ENCODE measurements around the gene MATCAP1. TPM values are rescaled to one million over a fixed set of nuclear protein-coding genes. Genes with fewer than 3 reads are reported as not detected.

The MATCAP1 gene
- total and polyA plus RNA-seq, 2 of the 4 experiments (the other 2 are of a cell fraction) = 8.2 to 43.9 TPM

GRCh38 chr16:67202956-67203493 is 19.3 kb upstream of the MATCAP1 start:
- Histone ChIP-seq H3K56ac (ENCODE audit: extremely low read depth, insufficient read depth, low read length) (no peak overlapping the region), H4K8ac (ENCODE audit: low read depth in 2 of 2, low read length in 2 of 2) (no peak overlapping the region), H3K9me3 (ENCODE audit: control insufficient read depth, insufficient read depth, low read length) (no peaks in the 10 kb centered on the region), H3K27me3 (ENCODE audit: control insufficient read depth, insufficient read depth, low read length) (no peaks in the 10 kb centered on the region), H3K79me1 (ENCODE audit: low read depth in 1 of 2, low read length in 2 of 2) (peaks cover 0 to 6% of the 10 kb centered on the region in 2 experiments; a peak in 1 of 4 replicates), H3K9me1 (ENCODE audit: insufficient read depth, low read length) (peaks cover 10% of the 10 kb centered on the region), H3K14ac (replicated peaks; ENCODE audit: low read depth, low read length) (no peak overlapping the region), H2AFZ (replicated peaks; ENCODE audit: low read length, poor library complexity) (no peak overlapping the region), H3K36me3 (ENCODE audit: control insufficient read depth, insufficient read depth, low read length) (peaks cover 33% of the 10 kb centered on the region), H4K20me1 (ENCODE audit: insufficient read depth, low read length) (0 out of 2 replicates have a peak, but pooled peaks cover 6% of the 10 kb centered on the region), H3K4me1 (ENCODE audit: control insufficient read depth, insufficient read depth, low read length) (peaks cover 5% of the 10 kb centered on the region), H4K91ac (ENCODE audit: insufficient read depth, low read depth, low read length) (no peak overlapping the region), H3K4ac (ENCODE audit: low read depth, low read length) (no peak overlapping the region), H2AK9ac (replicated peaks; ENCODE audit: low read depth, low read length, poor library complexity) (no peak overlapping the region), H2AK5ac (ENCODE audit: low read depth, low read length) (no peak overlapping the region), H2BK120ac (ENCODE audit: low read depth, low read length) (no peak overlapping the region), H3K4me3 (ENCODE audit: insufficient read depth, low read depth, low read length) (no peak overlapping the region), H4K5ac (ENCODE audit: low read depth, low read length) (no peak overlapping the region), H2BK20ac (ENCODE audit: low read depth, low read length) (no peak overlapping the region), H2BK15ac (ENCODE audit: low read depth, low read length) (no peak overlapping the region), H3K4me2 (ENCODE audit: low read depth, low read length) (no peak overlapping the region), H3K27ac (ENCODE audit: insufficient read depth, low read length) (no peak overlapping the region), H3K23ac (ENCODE audit: low read depth, low read length) (no peak overlapping the region), H3K9ac (ENCODE audit: low read depth, low read length) (no peak overlapping the region), H2BK5ac (ENCODE audit: low read depth, low read length, poor library complexity, severe bottlenecking) (no peak overlapping the region), H3K18ac (ENCODE audit: low read depth, low read length) (no peak overlapping the region)
- POLR2A ChIA-PET (ENCODE audit: unreplicated experiment) = no interaction called here
- ATAC-seq (ENCODE audit: low read depth) = no peak
- CTCF ChIA-PET = no interaction called here
- intact Hi-C loops (cut with micrococcal nuclease) (no loop called here), dilution Hi-C loops (cut with HindIII; ENCODE audit: low sequenced_read_pairs, unreplicated experiment) (no loop called here), in situ Hi-C loops (cut with MboI; ENCODE audit: low sequenced_read_pairs) (no loop called here)
- WGBS, 2 experiments (ENCODE audit: extremely low coverage in 2 of 2, insufficient read length in 1 of 2) = 88% methylated on average over 9 of the region's 23 CpGs; no CpG with 5 or more reads in 1 of the 2 experiments
- TF ChIP-seq RAD21 (IDR thresholded peaks at IDR 0.05; ENCODE audit: low read length) (no peak), RCOR1 (IDR thresholded peaks at IDR 0.05; ENCODE audit: insufficient replicate concordance, low read length) (no peak), RFX5 (IDR thresholded peaks at IDR 0.05; ENCODE audit: low read depth, low read length) (no peak), MXI1 (IDR thresholded peaks at IDR 0.05; ENCODE audit: borderline replicate concordance, low read depth, low read length) (no peak), BHLHE40 (IDR thresholded peaks at IDR 0.05; ENCODE audit: low read depth, low read length) (no peak), NFE2L2 (IDR thresholded peaks at IDR 0.05; ENCODE audit: low read depth, low read length) (no peak), FOS (IDR thresholded peaks at IDR 0.05; ENCODE audit: low read depth, low read length) (no peak), POLR2A (IDR thresholded peaks at IDR 0.05; ENCODE audit: low read depth, low read length) (no peak), MAZ (IDR thresholded peaks at IDR 0.05; ENCODE audit: borderline replicate concordance, low read depth, low read length) (no peak), CEBPB (IDR thresholded peaks at IDR 0.05; ENCODE audit: low read depth, low read length) (no peak), SMC3 (IDR thresholded peaks at IDR 0.05; ENCODE audit: low read depth, low read length) (no peak), ELK1 (IDR thresholded peaks at IDR 0.05; ENCODE audit: borderline replicate concordance, low read depth, low read length) (no peak), USF2 (IDR thresholded peaks at IDR 0.05; ENCODE audit: low read depth, low read length) (no peak), MAFK (IDR thresholded peaks at IDR 0.05; ENCODE audit: low read depth, low read length) (no peak), CHD1 (IDR thresholded peaks at IDR 0.05; ENCODE audit: low read depth, low read length) (no peak)
- TF ChIP-seq, protein P1, sequence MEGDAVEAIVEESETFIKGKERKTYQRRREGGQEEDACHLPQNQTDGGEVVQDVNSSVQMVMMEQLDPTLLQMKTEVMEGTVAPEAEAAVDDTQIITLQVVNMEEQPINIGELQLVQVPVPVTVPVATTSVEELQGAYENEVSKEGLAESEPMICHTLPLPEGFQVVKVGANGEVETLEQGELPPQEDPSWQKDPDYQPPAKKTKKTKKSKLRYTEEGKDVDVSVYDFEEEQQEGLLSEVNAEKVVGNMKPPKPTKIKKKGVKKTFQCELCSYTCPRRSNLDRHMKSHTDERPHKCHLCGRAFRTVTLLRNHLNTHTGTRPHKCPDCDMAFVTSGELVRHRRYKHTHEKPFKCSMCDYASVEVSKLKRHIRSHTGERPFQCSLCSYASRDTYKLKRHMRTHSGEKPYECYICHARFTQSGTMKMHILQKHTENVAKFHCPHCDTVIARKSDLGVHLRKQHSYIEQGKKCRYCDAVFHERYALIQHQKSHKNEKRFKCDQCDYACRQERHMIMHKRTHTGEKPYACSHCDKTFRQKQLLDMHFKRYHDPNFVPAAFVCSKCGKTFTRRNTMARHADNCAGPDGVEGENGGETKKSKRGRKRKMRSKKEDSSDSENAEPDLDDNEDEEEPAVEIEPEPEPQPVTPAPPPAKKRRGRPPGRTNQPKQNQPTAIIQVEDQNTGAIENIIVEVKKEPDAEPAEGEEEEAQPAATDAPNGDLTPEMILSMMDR (conservative IDR thresholded peaks at IDR 0.05; ENCODE audit: low read depth, low read length) = no peak
- no TSS peak for BruUV-seq (replicated peaks)
- DNase-seq = no peak

Data from IMR-90 (cell line).